Measurements from ENCODE around the gene ETFBKMT. TPM values are rescaled to one million over a fixed set of nuclear protein-coding genes. Genes with fewer than 3 reads are reported as not detected.

The ETFBKMT gene
- total RNA-seq, 1 donor from 2014 or later = 2.2 TPM

GRCh38 chr12:31626270-31626995 lies 33.1 kb upstream of the ETFBKMT start:
- H3K36me3 ChIP-seq (ENCODE audit: insufficient read depth, low read length) = no peaks in the 10 kb centered on the region
- no peaks in the 10 kb centered on the region for H3K79me2 ChIP-seq (ENCODE audit: insufficient read depth, low read length)
- no peaks in the 10 kb centered on the region for H4K20me1 ChIP-seq (ENCODE audit: insufficient read depth, low read length)
- no peak overlapping the region for H2AFZ ChIP-seq (ENCODE audit: low read depth, low read length)
- no peaks in the 10 kb centered on the region for H3K9me3 ChIP-seq (ENCODE audit: insufficient read depth, low read depth, low read length)
- no peak overlapping the region for H3K27ac ChIP-seq (ENCODE audit: low read depth, low read length)
- H3K4me2 ChIP-seq (ENCODE audit: low read length) = no peak overlapping the region
- H3K36me3 Mint-ChIP-seq (ENCODE audit: low read depth, unreplicated experiment) = no peaks in the 10 kb centered on the region
- H3K27me3 ChIP-seq (ENCODE audit: insufficient read depth, low read length) = no peaks in the 10 kb centered on the region
- DNase-seq (ENCODE audit: low read depth) = no peak
- no peak overlapping the region for H3K27ac Mint-ChIP-seq (ENCODE audit: unreplicated experiment)
- no peak for FAIRE-seq
- H3K27me3 Mint-ChIP-seq (ENCODE audit: low read depth, unreplicated experiment) = peaks cover 5% of the 10 kb centered on the region
- no peaks in the 10 kb centered on the region for H3K9me3 Mint-ChIP-seq (ENCODE audit: unreplicated experiment)
- peaks cover 8% of the 10 kb centered on the region for H3K4me1 ChIP-seq (ENCODE audit: insufficient read depth, low read length)
- H3K4me3 Mint-ChIP-seq (ENCODE audit: unreplicated experiment) = no peak overlapping the region
- TF ChIP-seq CTCF (IDR thresholded peaks at IDR 0.05; ENCODE audit: insufficient read depth, low read depth, low read length) (no peak), EZH2 (IDR thresholded peaks at IDR 0.05; ENCODE audit: insufficient read depth, low read length) (no peak)
- H3K9ac ChIP-seq (ENCODE audit: low read length) = no peak overlapping the region
- H3K4me1 Mint-ChIP-seq (ENCODE audit: low read depth, unreplicated experiment) = no peaks in the 10 kb centered on the region
- H3K4me3 ChIP-seq (ENCODE audit: insufficient read depth, low read depth, low read length) = no peak overlapping the region

GRCh38 chr12:31627456-31628054 lies 31.9 kb upstream of the ETFBKMT start:
- Histone ChIP-seq H3K4me3 (ENCODE audit: insufficient read depth, low read depth, low read length) (no peak overlapping the region), H3K9me3 (ENCODE audit: insufficient read depth, low read depth, low read length) (no peaks in the 10 kb centered on the region), H3K27ac (ENCODE audit: low read depth, low read length) (no peak overlapping the region), H3K9ac (ENCODE audit: low read length) (no peak overlapping the region), H3K4me1 (ENCODE audit: insufficient read depth, low read length) (peaks cover 8% of the 10 kb centered on the region), H4K20me1 (ENCODE audit: insufficient read depth, low read length) (no peaks in the 10 kb centered on the region), H3K36me3 (ENCODE audit: insufficient read depth, low read length) (no peaks in the 10 kb centered on the region), H2AFZ (ENCODE audit: low read depth, low read length) (no peak overlapping the region), H3K79me2 (ENCODE audit: insufficient read depth, low read length) (no peaks in the 10 kb centered on the region), H3K27me3 (ENCODE audit: insufficient read depth, low read length) (no peaks in the 10 kb centered on the region), H3K4me2 (ENCODE audit: low read length) (no peak overlapping the region)
- TF ChIP-seq EZH2 (IDR thresholded peaks at IDR 0.05; ENCODE audit: insufficient read depth, low read length) (no peak), CTCF (IDR thresholded peaks at IDR 0.05; ENCODE audit: insufficient read depth, low read depth, low read length) (no peak)
- no peaks in the 10 kb centered on the region for H3K36me3 Mint-ChIP-seq (ENCODE audit: low read depth, unreplicated experiment)
- DNase-seq (ENCODE audit: low read depth) (no peak), FAIRE-seq (no peak)
- H3K4me3 Mint-ChIP-seq (ENCODE audit: unreplicated experiment) = no peak overlapping the region
- H3K4me1 Mint-ChIP-seq (ENCODE audit: low read depth, unreplicated experiment) = no peaks in the 10 kb centered on the region
- peaks cover 5% of the 10 kb centered on the region for H3K27me3 Mint-ChIP-seq (ENCODE audit: low read depth, unreplicated experiment)
- no peaks in the 10 kb centered on the region for H3K9me3 Mint-ChIP-seq (ENCODE audit: unreplicated experiment)
- H3K27ac Mint-ChIP-seq (ENCODE audit: unreplicated experiment) = no peak overlapping the region

Measured in astrocyte (in vitro differentiated cells and primary cell).